ENCODE data around the gene FREM1.

GRCh38 chr9:14788846-14789245 lies 121.4 kb downstream of the FREM1 start:
- TF ChIP-seq EP300 (IDR thresholded peaks at IDR 0.05; ENCODE audit: borderline replicate concordance in 1 of 2, low read depth in 1 of 2, low read length in 1 of 2) (no peak), CTCF (IDR thresholded peaks at IDR 0.05) (no peak), FOXM1 (IDR thresholded peaks at IDR 0.05; ENCODE audit: low read depth) (no peak), POLR2AphosphoS5 (IDR thresholded peaks at IDR 0.05; ENCODE audit: low read depth, low read length) (no peak), USF1 (IDR thresholded peaks at IDR 0.05; ENCODE audit: borderline replicate concordance, low read depth) (no peak), YY1 (IDR thresholded peaks at IDR 0.05; ENCODE audit: low read depth) (no peak), JUND (IDR thresholded peaks at IDR 0.05) (no peak)
